Measurements from ENCODE around the gene DNER.
"Not testable (repeated sequence)": the region's sequence is repeated elsewhere in the genome, so short reads cannot be mapped to it uniquely, and the experiment has no call there.

Gene DNER

GRCh38 chr2:229571243-229571642 lies 143.1 kb downstream of the DNER start:
- DNase-seq (ENCODE audit: low read depth in 2 of 2) = no peak

DNA sequence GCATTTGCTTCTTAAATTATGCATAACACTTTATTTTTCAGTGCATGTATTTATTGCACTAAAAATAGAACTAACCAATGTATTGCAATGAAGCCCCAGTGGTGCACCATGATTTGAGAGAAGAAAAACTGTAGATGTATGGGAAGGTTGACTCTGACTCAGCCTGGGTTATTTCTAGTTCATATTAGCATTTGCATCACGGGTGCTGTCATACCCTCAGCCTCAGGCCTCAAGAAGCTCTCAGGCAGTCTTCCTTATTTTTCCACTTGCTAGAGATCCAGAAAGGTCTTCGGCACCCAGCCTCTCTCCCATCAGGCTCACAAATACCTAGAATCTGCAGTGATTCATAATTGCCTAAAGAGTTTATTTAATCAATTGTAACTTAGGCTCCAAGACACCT lies 148.0 kb downstream of the DNER start:
- no peak for DNase-seq (ENCODE audit: low read depth in 2 of 2)

GRCh38 chr2:229564300-229564907 lies 150.0 kb downstream of the DNER start:
- no peak for DNase-seq (ENCODE audit: low read depth in 2 of 2)

- DNase-seq (ENCODE audit: low read depth in 2 of 2) = no peak
Measured at GRCh38 chr2:229563388-229563787, 151.0 kb downstream of the DNER start.

DNA sequence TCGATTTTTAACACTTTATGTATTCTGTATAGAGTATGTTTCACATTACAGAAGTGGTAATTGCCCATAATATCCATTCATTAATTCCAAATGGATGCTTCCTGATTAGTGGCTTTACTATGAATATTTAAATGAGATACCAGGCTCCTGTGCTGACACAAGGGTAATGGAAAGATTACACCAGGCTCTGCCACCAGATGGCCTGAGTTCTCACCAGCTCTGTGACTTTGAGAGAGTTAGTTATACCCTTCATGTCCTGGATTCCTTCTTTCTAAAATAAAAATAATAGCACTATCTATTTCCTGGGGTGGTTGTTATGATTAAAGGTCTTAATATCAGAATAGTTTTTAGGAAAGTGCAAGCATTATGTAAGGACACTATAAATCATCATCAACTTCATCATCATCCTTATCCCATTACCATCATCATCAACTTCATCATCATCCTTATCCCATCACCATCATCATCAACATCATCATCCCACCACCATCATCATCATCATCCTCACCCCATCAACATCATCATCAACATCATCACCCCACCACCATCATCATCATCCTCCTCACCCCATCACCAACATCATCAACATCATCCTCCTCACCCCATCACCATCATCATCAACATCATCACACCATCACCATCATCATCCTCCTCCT lies 151.8 kb downstream of the DNER start:
- no peak for DNase-seq (ENCODE audit: low read depth in 2 of 2)

GRCh38 chr2:229559986-229560385 lies 154.4 kb downstream of the DNER start:
- no peak for DNase-seq (ENCODE audit: low read depth in 2 of 2)

- no peak for DNase-seq (ENCODE audit: low read depth in 2 of 2)
Measured at GRCh38 chr2:229553091-229553490, 161.3 kb downstream of the DNER start.

- no peak for DNase-seq (ENCODE audit: low read depth in 2 of 2)
Measured at GRCh38 chr2:229543176-229543873, 171.0 kb downstream of the DNER start.

GRCh38 chr2:229539628-229540027 lies 174.7 kb downstream of the DNER start:
- DNase-seq (ENCODE audit: low read depth in 2 of 2) = no peak

- DNase-seq (ENCODE audit: low read depth in 2 of 2) = no peak
Measured at GRCh38 chr2:229531594-229531993, 182.8 kb downstream of the DNER start.

- no peak for DNase-seq (ENCODE audit: low read depth in 2 of 2)
Measured at GRCh38 chr2:229530434-229530833, 183.9 kb downstream of the DNER start.

DNA sequence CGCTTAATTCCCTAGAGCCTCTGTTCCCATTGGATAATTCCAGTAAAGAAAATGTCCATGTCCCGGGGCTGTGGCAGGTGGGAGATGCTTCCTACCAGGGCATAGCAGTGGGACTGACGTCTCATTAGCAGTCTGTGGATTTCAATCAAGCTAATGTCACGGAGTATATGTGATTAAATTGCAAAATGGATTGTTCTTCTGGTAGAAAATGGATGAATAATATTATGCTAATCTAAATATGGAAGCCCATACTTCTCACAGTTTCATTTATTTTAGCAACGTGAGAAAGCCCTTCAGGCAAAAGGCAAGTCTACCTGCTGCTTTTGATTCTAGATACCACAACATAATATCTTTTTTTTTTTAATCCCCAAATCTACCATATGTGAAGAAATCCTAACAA lies 185.5 kb downstream of the DNER start:
- DNase-seq (ENCODE audit: low read depth in 2 of 2) = no peak

DNA sequence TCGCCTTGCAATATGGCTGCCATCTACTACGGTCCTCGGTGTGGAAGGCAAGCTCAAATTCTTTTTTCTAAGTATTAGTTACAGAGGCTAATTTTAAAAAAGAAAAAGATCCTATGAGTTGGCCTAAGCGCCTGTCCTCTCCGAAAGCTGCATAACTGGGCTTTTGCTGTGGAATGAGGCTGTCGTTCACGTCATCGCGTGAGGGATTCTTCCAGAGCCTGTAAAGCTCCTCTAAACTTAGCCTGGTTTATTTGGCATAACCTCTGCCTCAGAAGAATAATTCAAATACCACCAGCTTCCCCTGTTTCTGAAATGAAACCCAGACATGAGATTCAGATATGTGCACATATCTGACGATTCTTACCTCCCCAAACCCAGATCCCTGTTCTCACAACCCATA lies 187.4 kb downstream of the DNER start:
- no peak for DNase-seq (ENCODE audit: low read depth in 2 of 2)

DNA sequence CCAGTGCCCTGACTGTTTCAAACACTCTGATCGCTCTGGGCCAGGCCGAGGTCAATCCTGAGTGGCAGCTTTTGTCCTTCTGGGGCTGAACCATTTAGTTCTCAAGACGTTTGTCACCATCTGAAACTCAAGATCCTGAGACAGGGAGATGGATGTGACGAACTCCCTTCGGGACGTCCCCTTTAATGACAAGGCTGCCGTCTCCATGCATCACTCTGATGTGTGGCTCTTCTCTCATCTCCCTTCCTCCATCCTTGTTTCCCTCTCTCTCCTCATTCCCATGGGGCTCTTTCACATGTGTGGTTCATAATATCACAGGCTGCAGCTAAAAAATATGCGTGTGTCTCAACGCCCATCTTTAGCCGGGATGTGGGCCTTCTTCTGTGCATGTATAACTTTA lies 189.6 kb downstream of the DNER start:
- DNase-seq (ENCODE audit: low read depth in 2 of 2) = no peak

DNA sequence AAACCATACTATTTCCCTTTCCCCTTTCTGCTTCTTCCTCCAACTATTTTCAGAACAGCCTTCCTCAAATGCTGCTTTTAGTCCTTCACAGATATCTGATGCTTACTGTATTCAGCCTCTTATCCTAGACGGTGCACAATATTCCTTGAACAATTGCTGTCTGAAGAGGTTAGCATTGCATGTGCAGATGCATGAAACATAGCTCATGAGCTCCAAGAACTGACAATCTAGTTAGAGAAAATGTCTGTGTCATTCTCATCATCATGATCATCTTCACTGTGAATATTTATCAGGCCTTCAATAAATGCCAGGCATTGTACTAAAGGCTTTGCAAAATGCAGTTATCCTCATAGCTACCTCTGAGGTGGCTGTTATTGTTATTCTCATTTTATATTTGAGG lies 190.7 kb downstream of the DNER start:
- DNase-seq (ENCODE audit: low read depth in 2 of 2) = no peak

- no peak for DNase-seq (ENCODE audit: low read depth in 2 of 2)
Measured at GRCh38 chr2:229521576-229521975, 192.8 kb downstream of the DNER start.

GRCh38 chr2:229520691-229521096 lies 193.7 kb downstream of the DNER start:
- no peak for DNase-seq (ENCODE audit: low read depth in 2 of 2)

GRCh38 chr2:229519655-229520430 lies 194.5 kb downstream of the DNER start:
- DNase-seq (ENCODE audit: low read depth in 2 of 2) = no peak

GRCh38 chr2:229514273-229514895 lies 200.0 kb downstream of the DNER start:
- no peak for DNase-seq (ENCODE audit: low read depth in 2 of 2)

- DNase-seq (ENCODE audit: low read depth in 2 of 2) = no peak
Measured at GRCh38 chr2:229511524-229511923, 202.8 kb downstream of the DNER start.

- DNase-seq (ENCODE audit: low read depth in 2 of 2) = not testable (repeated sequence)
Measured at GRCh38 chr2:229506699-229507098, 207.7 kb downstream of the DNER start.
